Measurements from ENCODE around the gene SLC24A3.

SLC24A3 gene

DNA sequence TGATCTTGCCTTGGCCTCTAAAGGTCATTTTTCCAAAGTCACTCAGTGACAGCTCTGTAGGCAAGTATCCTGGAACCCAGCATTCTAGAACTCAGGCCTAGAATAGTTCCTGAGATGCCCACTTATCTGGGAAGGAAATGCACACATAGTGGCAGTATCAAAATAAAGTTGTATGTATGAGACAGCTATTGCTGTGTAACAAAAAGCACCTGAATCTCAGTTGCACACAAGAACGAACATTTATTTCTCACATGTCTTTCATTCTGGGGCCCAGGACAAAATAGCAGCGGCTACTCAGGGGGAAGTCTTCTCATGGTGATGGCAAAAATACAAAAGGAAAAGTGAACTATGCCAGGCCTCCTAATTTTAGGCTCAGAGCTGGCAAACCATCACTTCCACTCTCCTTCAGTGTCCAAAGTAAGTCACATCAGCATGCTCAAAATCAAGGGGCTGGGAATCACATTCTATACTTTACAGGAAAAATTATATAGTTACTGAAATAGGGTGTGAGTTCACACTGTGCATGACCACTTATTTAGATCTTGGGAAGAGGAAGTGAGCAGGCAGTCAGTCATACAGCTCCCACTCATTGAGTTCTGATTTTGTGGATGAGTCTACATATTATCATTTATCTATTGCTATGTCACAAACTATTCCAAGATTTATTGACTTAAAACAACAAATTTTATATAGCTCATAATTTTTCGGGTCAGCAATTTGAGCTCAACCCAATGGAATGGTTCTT is 412.0 kb downstream of the SLC24A3 start:
- Histone ChIP-seq H3K4me1 (ENCODE audit: low read length) (peaks cover 3% of the 10 kb centered on the region), H3K27ac (ENCODE audit: low read length) (no peak overlapping the region), H4K20me1 (ENCODE audit: insufficient read depth, low read length) (no peaks in the 10 kb centered on the region), H3K4me3 (ENCODE audit: low read length) (no peak overlapping the region), H3K9ac (ENCODE audit: low read length) (no peak overlapping the region), H3K4me2 (ENCODE audit: low read length) (no peak overlapping the region), H3K36me3 (replicated peaks; ENCODE audit: low read depth, low read length) (no peaks in the 10 kb centered on the region), H3K9me3 (ENCODE audit: insufficient read depth, low read length) (no peaks in the 10 kb centered on the region), H3K27me3 (ENCODE audit: low read depth, low read length) (peaks cover 39% of the 10 kb centered on the region), H3K79me2 (ENCODE audit: low read length) (no peaks in the 10 kb centered on the region), H2AFZ (ENCODE audit: low read depth, low read length) (no peak overlapping the region)
- TF ChIP-seq, protein P1, sequence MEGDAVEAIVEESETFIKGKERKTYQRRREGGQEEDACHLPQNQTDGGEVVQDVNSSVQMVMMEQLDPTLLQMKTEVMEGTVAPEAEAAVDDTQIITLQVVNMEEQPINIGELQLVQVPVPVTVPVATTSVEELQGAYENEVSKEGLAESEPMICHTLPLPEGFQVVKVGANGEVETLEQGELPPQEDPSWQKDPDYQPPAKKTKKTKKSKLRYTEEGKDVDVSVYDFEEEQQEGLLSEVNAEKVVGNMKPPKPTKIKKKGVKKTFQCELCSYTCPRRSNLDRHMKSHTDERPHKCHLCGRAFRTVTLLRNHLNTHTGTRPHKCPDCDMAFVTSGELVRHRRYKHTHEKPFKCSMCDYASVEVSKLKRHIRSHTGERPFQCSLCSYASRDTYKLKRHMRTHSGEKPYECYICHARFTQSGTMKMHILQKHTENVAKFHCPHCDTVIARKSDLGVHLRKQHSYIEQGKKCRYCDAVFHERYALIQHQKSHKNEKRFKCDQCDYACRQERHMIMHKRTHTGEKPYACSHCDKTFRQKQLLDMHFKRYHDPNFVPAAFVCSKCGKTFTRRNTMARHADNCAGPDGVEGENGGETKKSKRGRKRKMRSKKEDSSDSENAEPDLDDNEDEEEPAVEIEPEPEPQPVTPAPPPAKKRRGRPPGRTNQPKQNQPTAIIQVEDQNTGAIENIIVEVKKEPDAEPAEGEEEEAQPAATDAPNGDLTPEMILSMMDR (IDR thresholded peaks at IDR 0.05; ENCODE audit: low read depth, low read length): no peak
- TF ChIP-seq EZH2phosphoT487 (IDR thresholded peaks at IDR 0.05; ENCODE audit: low read depth): no peak

DNA sequence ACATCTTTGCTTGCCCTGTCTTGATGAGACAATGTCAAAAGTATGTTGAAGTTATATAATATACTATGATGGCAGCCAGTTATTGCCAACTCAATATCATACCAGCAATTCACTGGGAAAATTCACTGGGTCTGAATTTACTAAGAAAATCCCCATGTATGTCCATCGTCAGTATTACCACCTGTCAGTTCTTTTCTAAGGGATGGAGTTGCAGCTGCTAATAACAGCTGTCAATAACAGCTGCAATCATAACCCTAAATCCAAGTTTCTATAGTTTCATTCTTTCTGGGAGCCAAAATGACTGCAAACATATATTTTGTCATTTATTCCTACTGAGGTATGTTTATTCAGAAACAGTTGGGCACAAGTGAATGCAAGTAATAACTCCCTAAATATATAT is 413.0 kb downstream of the SLC24A3 start:
- Histone ChIP-seq H3K4me1 (ENCODE audit: low read length) (peaks cover 3% of the 10 kb centered on the region), H3K9me3 (ENCODE audit: insufficient read depth, low read length) (no peaks in the 10 kb centered on the region), H4K20me1 (ENCODE audit: insufficient read depth, low read length) (no peaks in the 10 kb centered on the region), H3K9ac (ENCODE audit: low read length) (no peak overlapping the region), H3K27me3 (ENCODE audit: low read depth, low read length) (peaks cover 29% of the 10 kb centered on the region), H3K27ac (ENCODE audit: low read length) (no peak overlapping the region), H3K79me2 (ENCODE audit: low read length) (no peaks in the 10 kb centered on the region), H3K4me3 (ENCODE audit: low read length) (no peak overlapping the region), H3K4me2 (ENCODE audit: low read length) (no peak overlapping the region), H2AFZ (ENCODE audit: low read depth, low read length) (no peak overlapping the region), H3K36me3 (replicated peaks; ENCODE audit: low read depth, low read length) (no peaks in the 10 kb centered on the region)
- TF ChIP-seq EZH2phosphoT487 (IDR thresholded peaks at IDR 0.05; ENCODE audit: low read depth): no peak
- TF ChIP-seq, protein P1 (IDR thresholded peaks at IDR 0.05; ENCODE audit: low read depth, low read length): no peak

DNA sequence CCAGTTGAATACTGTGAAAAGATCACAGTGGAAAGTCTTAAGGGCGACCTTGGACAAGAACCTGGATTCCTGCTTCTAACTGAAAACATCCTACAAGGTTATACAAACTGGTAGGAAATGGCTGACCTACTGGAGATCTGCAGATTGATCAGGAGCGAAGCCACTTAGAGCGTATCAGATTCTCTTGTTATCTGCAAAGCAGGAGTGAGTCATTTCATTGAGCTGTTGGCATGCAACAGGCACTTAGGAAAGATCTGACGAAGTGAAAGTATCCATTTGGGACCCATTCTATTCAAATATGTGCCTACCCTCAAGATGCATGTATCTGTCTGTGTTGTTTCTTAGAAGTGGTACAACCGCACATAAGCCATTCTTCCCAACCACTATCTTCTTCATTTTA is 414.5 kb downstream of the SLC24A3 start:
- Histone ChIP-seq H4K20me1 (ENCODE audit: insufficient read depth, low read length) (no peaks in the 10 kb centered on the region), H3K4me1 (ENCODE audit: low read length) (peaks cover 3% of the 10 kb centered on the region), H3K9ac (ENCODE audit: low read length) (no peak overlapping the region), H3K79me2 (ENCODE audit: low read length) (no peaks in the 10 kb centered on the region), H2AFZ (ENCODE audit: low read depth, low read length) (no peak overlapping the region), H3K9me3 (ENCODE audit: insufficient read depth, low read length) (no peaks in the 10 kb centered on the region), H3K27me3 (ENCODE audit: low read depth, low read length) (peaks cover 15% of the 10 kb centered on the region), H3K36me3 (replicated peaks; ENCODE audit: low read depth, low read length) (no peaks in the 10 kb centered on the region), H3K4me2 (ENCODE audit: low read length) (no peak overlapping the region), H3K4me3 (ENCODE audit: low read length) (no peak overlapping the region), H3K27ac (ENCODE audit: low read length) (no peak overlapping the region)
- TF ChIP-seq EZH2phosphoT487 (IDR thresholded peaks at IDR 0.05; ENCODE audit: low read depth): no peak
- TF ChIP-seq, protein P1 (IDR thresholded peaks at IDR 0.05; ENCODE audit: low read depth, low read length): no peak

DNA sequence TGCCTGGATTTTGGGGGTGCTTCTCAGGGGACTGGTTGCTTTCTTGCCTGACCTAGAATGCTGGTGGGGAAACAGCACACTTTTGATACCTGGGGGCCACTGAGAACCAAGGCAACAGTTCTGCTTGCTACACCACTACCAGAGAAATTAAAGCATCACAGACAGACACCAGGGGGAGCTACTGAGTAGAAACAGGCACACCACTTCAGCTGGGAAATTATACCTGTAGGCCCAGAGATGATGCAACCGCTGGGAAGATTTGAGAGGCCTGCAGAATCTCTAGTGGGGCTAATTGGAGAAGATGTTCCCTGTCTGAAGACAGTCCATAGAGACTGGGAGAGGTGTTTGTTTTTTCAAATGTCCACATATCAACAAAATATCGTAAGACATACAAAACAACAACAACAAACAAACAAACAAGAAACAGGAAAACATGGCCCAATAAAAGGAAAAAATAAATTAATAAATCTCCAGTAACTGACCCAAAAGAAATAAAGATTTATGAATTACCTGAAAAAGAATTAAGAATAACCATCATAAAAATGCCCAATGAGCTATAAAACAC is 416.2 kb downstream of the SLC24A3 start:
- H3K9ac ChIP-seq (ENCODE audit: low read length): no peak overlapping the region

More for the DNA sequence above, 416.2 kb downstream of the SLC24A3 start:
- Histone ChIP-seq H3K36me3 (replicated peaks; ENCODE audit: low read depth, low read length) (no peaks in the 10 kb centered on the region), H3K27ac (ENCODE audit: low read length) (no peak overlapping the region), H3K79me2 (ENCODE audit: low read length) (no peaks in the 10 kb centered on the region), H3K9me3 (ENCODE audit: insufficient read depth, low read length) (no peaks in the 10 kb centered on the region), H3K4me2 (ENCODE audit: low read length) (0 out of 2 replicates have a peak overlapping the region, but pooled peaks have one; percentile 23), H3K4me1 (ENCODE audit: low read length) (peaks cover 3% of the 10 kb centered on the region), H4K20me1 (ENCODE audit: insufficient read depth, low read length) (no peaks in the 10 kb centered on the region), H2AFZ (ENCODE audit: low read depth, low read length) (0 out of 2 replicates have a peak overlapping the region, but pooled peaks have one; percentile 7), H3K27me3 (ENCODE audit: low read depth, low read length) (0 out of 2 replicates have a peak, but pooled peaks cover 6% of the 10 kb centered on the region), H3K4me3 (ENCODE audit: low read length) (no peak overlapping the region)
- no peak for TF ChIP-seq EZH2phosphoT487 (IDR thresholded peaks at IDR 0.05; ENCODE audit: low read depth)
- TF ChIP-seq, protein P1 (IDR thresholded peaks at IDR 0.05; ENCODE audit: low read depth, low read length): peak; percentile 78
